Keratinocyte (primary cell): Measurements from ENCODE around the gene MAP4K2.

ENCODE experiments used
- EZH2 ChIP-seq: IDR thresholded peaks from one replicate; pipeline ENCODE4 v1.6.1; 2012; ENCODE audit warnings: inconsistent platforms, mild to moderate bottlenecking, low read length, moderate library complexity
- TF ChIP-seq, protein P1 (sequence below), 3 experiments: IDR thresholded peaks in 1 of 3; conservative IDR thresholded peaks in 1 of 3; optimal IDR thresholded peaks in 1 of 3; 2 replicates in 2 of 3; 3 replicates in 1 of 3; pipeline versions ENCODE3 to v1.5.1; 2011; ENCODE audit warnings: low read length in 3 of 3, mild to moderate bottlenecking in 3 of 3, moderate library complexity in 2 of 3, control low read depth in 1 of 3, inconsistent platforms in 1 of 3; ENCODE audit not compliant: insufficient read depth in 2 of 3; ENCODE audit errors: extremely low read depth in 1 of 3

DNA sequence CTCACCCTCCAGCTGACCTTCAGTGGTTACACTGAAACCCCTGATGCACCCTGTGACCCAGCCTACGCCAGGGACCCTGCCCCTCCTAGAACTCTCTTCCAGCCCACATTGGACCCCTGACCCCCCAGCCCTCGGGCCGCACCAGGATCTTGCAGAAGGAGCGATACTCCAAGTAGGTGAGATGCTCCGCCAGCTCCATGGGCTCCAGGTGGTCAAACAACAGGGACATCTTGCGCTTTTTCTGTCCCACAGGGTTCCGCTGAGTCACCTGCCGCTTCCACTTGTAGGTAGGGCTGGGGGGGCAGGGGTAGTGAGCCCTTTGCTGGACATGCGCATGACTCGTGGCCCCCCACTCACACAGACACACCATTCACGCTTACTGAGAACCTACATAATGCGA lies 63.1 kb downstream of the MAP4K2 start:
- TF ChIP-seq, protein P1, sequence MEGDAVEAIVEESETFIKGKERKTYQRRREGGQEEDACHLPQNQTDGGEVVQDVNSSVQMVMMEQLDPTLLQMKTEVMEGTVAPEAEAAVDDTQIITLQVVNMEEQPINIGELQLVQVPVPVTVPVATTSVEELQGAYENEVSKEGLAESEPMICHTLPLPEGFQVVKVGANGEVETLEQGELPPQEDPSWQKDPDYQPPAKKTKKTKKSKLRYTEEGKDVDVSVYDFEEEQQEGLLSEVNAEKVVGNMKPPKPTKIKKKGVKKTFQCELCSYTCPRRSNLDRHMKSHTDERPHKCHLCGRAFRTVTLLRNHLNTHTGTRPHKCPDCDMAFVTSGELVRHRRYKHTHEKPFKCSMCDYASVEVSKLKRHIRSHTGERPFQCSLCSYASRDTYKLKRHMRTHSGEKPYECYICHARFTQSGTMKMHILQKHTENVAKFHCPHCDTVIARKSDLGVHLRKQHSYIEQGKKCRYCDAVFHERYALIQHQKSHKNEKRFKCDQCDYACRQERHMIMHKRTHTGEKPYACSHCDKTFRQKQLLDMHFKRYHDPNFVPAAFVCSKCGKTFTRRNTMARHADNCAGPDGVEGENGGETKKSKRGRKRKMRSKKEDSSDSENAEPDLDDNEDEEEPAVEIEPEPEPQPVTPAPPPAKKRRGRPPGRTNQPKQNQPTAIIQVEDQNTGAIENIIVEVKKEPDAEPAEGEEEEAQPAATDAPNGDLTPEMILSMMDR (optimal IDR thresholded peaks at IDR 0.05 in 1 of 3, IDR thresholded peaks at IDR 0.05 in 1 of 3, conservative IDR thresholded peaks at IDR 0.05 in 1 of 3; ENCODE audit: extremely low read depth in 1 of 3, insufficient read depth in 2 of 3, low read length in 3 of 3) = no peak
- TF ChIP-seq EZH2 = no peak
